ENCODE measurements around the gene ROS1. TPM values are rescaled to one million over a fixed set of nuclear protein-coding genes. Genes with fewer than 3 reads are reported as not detected.

The ROS1 gene
- total RNA-seq, 1 experiment from 2014 or later: 63.0 TPM

- intact Hi-C loops (cut with micrococcal nuclease): no loop called here
- ChIA-PET CTCF (no interaction called here), POLR2A (interaction anchor here (0.6 kb wide), 1 partner anchor 406 kb away, joined by 3 read pairs; no protein-coding TSS in a partner anchor)
- H3K4me1 Mint-ChIP-seq (ENCODE audit: insufficient read depth, unreplicated experiment): peaks cover 15% of the 10 kb centered on the region
- no TSS peak for BruUV-seq (replicated peaks)
- no peak for TF ChIP-seq CTCF (IDR thresholded peaks at IDR 0.05; ENCODE audit: unreplicated experiment)
- no peaks in the 10 kb centered on the region for H3K9me3 Mint-ChIP-seq (ENCODE audit: unreplicated experiment)
- no peaks in the 10 kb centered on the region for H3K36me3 Mint-ChIP-seq (ENCODE audit: insufficient read depth, unreplicated experiment)
- H3K27me3 Mint-ChIP-seq (ENCODE audit: insufficient read depth, unreplicated experiment): peaks cover 97% of the 10 kb centered on the region
- H3K27ac Mint-ChIP-seq (ENCODE audit: low read depth, unreplicated experiment): no peak overlapping the region
- no peak for DNase-seq (ENCODE audit: unreplicated experiment)
- no peak overlapping the region for H3K4me3 Mint-ChIP-seq (ENCODE audit: unreplicated experiment)
Observed at GRCh38 chr6:117267766-117268534, 157.8 kb downstream of the ROS1 start.

- peaks cover 97% of the 10 kb centered on the region for H3K27me3 Mint-ChIP-seq (ENCODE audit: insufficient read depth, unreplicated experiment)
- BruUV-seq (replicated peaks): no TSS peak
- no peak overlapping the region for H3K4me3 Mint-ChIP-seq (ENCODE audit: unreplicated experiment)
- no peak for DNase-seq (ENCODE audit: unreplicated experiment)
- no peaks in the 10 kb centered on the region for H3K36me3 Mint-ChIP-seq (ENCODE audit: insufficient read depth, unreplicated experiment)
- no peaks in the 10 kb centered on the region for H3K9me3 Mint-ChIP-seq (ENCODE audit: unreplicated experiment)
- CTCF ChIA-PET: no interaction called here
- H3K4me1 Mint-ChIP-seq (ENCODE audit: insufficient read depth, unreplicated experiment): peaks cover 15% of the 10 kb centered on the region
- H3K27ac Mint-ChIP-seq (ENCODE audit: low read depth, unreplicated experiment): no peak overlapping the region
- TF ChIP-seq CTCF (IDR thresholded peaks at IDR 0.05; ENCODE audit: unreplicated experiment): no peak
- intact Hi-C loops (cut with micrococcal nuclease): no loop called here
- POLR2A ChIA-PET: interaction anchor here (0.6 kb wide), 1 partner anchor 405 kb away, joined by 3 read pairs; no protein-coding TSS in a partner anchor
Observed at GRCh38 chr6:117267054-117267347, 158.7 kb downstream of the ROS1 start.

GRCh38 chr6:117266257-117267053 is 159.3 kb downstream of the ROS1 start:
- ChIA-PET CTCF (interaction anchor here (1.2 kb wide), 1 partner anchor 22 kb away, joined by 3 read pairs; no protein-coding TSS in a partner anchor), POLR2A (no interaction called here)
- intact Hi-C loops (cut with micrococcal nuclease): no loop called here
- Mint-ChIP-seq H3K36me3 (ENCODE audit: insufficient read depth, unreplicated experiment) (no peaks in the 10 kb centered on the region), H3K27me3 (ENCODE audit: insufficient read depth, unreplicated experiment) (peaks cover 97% of the 10 kb centered on the region), H3K9me3 (ENCODE audit: unreplicated experiment) (no peaks in the 10 kb centered on the region), H3K4me1 (ENCODE audit: insufficient read depth, unreplicated experiment) (peaks cover 15% of the 10 kb centered on the region), H3K27ac (ENCODE audit: low read depth, unreplicated experiment) (no peak overlapping the region), H3K4me3 (ENCODE audit: unreplicated experiment) (no peak overlapping the region)
- no peak for DNase-seq (ENCODE audit: unreplicated experiment)
- BruUV-seq (replicated peaks): no TSS peak
- no peak for TF ChIP-seq CTCF (IDR thresholded peaks at IDR 0.05; ENCODE audit: unreplicated experiment)

- no peaks in the 10 kb centered on the region for H3K9me3 Mint-ChIP-seq (ENCODE audit: unreplicated experiment)
- BruUV-seq (replicated peaks): no TSS peak
- intact Hi-C loops (cut with micrococcal nuclease): no loop called here
- peaks cover 15% of the 10 kb centered on the region for H3K4me1 Mint-ChIP-seq (ENCODE audit: insufficient read depth, unreplicated experiment)
- CTCF ChIA-PET: interaction anchor here (1.2 kb wide), 1 partner anchor 23 kb away, joined by 3 read pairs; no protein-coding TSS in a partner anchor
- TF ChIP-seq CTCF (IDR thresholded peaks at IDR 0.05; ENCODE audit: unreplicated experiment): no peak
- peaks cover 100% of the 10 kb centered on the region for H3K27me3 Mint-ChIP-seq (ENCODE audit: insufficient read depth, unreplicated experiment)
- H3K27ac Mint-ChIP-seq (ENCODE audit: low read depth, unreplicated experiment): no peak within 1 kb of the TSS
- peak; percentile 23 for DNase-seq (ENCODE audit: unreplicated experiment)
- POLR2A ChIA-PET: no interaction called here
- H3K36me3 Mint-ChIP-seq (ENCODE audit: insufficient read depth, unreplicated experiment): no peaks in the 10 kb centered on the region
- H3K4me3 Mint-ChIP-seq (ENCODE audit: unreplicated experiment): peak within 1 kb of the TSS; percentile 75
Observed at GRCh38 chr6:117265410-117266256, 160.1 kb downstream of the ROS1 start, which contains the start of gene VGLL2. TSS of gene VGLL2 (plus strand) at chr6:117265558. CDS start at chr6:117265764, 206 bp downstream.
